CD4-positive, alpha-beta T cell treated with Interleukin-4 for 1 hour (primary cell): ENCODE data around the gene REC114.

Experiments
- DNase-seq, 2 donors: peaks; one replicate each; pipeline ENCODE4 v3.0.0-alpha.2; 2020 to 2022

Gene REC114

DNA sequence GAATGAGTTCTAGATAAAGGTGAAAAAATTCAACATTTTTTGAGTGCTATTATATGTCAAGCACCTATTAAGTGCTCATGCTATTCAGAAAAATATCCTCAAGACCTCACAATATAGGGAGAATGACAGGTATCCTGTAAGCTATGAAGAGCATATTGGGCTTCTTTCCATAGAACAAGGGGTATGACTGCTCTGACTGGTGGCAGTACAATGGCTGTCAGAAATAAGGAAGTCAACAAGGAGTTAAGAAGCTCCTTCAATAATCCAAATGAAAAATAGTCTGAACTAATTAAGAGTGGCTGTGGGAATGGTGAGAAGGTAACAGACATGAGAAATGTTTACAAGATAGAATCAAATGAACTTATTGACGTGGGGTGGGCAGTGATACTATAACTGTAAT is 165.5 kb downstream of the REC114 start:
- DNase-seq, result no peak

DNA sequence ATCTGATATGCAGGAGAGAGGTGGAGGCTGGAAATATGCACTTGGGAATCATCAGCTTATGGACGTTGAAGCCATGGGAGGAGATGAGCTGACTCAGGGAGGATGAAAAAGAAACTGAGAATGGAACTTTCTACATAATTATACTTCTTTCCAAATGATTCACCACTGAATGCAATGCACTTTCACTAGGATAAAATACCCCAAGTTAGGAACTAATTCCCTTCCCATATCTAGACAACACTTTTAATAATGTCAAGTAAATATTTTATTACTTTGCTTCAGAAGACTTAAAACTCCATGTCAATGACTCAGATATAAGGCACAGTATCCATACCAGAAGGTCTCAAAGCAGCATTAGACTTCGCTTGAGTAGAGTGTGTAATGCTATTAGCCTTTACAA is 166.0 kb downstream of the REC114 start:
- DNase-seq, result no peak
